Activated CD4-positive, alpha-beta T cell treated with anti-CD3 and anti-CD28 coated beads, Interleukin-2, amount 50 U/mL, for 48 hours (primary cell): ENCODE measurements around the gene NYAP2.

Experiments
- DNase-seq, 2 experiments: peaks; one replicate each; pipeline ENCODE4 v3.0.0-alpha.2; 2020

NYAP2 gene

GRCh38 chr2:225636558-225636957 lies 237.0 kb downstream of the NYAP2 start:
- DNase-seq = no peak

- no peak for DNase-seq
These were observed 237.7 kb downstream of the NYAP2 start for GRCh38 chr2:225637259-225637658.

GRCh38 chr2:225640550-225640949 lies 241.0 kb downstream of the NYAP2 start:
- no peak for DNase-seq

- DNase-seq = no peak
These were observed 249.8 kb downstream of the NYAP2 start for GRCh38 chr2:225649274-225649673.

GRCh38 chr2:225650041-225650440 lies 250.5 kb downstream of the NYAP2 start:
- no peak for DNase-seq

DNA sequence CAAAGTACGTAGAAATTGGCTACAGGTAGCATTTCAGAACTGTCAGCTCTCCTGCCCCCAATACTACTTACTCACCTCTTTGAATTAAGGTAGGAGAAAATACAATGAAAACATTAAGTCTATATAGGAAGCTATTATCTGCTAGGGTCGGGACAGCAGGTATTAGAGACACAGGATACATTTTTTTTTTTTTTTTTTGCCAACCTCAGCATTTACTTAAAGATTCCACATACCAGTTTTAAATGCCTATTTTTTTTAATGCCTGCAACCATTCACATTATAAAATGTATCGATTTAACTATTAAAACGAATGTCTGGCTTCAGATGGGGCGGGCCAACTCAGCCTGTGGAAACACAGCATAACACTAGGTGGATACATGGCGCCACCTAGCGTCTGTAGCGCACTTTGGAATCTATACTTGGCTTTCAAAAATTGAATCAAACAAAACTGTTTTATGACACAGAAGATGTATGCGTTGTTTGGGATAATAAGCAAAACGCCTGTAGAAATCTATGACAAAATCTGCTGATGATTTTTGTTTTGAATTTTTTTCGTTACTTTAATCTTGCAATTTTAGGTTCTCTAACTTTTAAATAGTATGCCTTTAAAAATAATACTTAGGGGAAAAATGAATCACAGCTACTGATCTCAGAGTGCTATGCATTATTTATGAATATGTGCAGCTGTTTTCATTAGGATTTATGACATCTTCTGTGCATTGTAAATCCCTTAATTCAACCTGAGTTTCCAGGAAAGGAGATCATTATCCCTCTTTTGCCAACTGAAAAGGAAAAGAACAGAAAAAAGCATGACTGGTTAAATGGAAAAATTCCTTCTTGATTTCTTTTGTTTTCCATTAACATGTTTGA lies 261.0 kb downstream of the NYAP2 start:
- peak; percentile 84 for DNase-seq

DNA sequence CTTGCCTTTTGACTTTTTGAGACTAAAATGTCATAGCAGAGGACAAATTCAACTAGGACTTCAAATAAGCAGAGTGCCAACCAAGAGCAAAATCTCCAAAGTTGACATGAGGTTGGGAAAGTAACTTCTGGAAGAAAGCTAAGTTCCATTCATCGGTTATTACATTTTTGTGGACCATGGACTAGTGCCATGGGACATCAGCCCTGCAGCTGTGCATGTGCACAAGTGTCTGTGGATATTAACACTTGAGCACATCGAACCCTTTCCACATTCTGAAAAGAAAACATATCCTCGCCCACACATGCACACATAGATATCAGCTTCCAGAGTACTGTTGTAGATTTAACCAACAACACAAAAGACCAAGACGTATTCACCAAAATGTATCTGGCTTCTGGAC lies 262.6 kb downstream of the NYAP2 start:
- no peak for DNase-seq

- DNase-seq = no peak
These were observed 267.9 kb downstream of the NYAP2 start for GRCh38 chr2:225667445-225667844.

GRCh38 chr2:225668606-225669266 lies 269.2 kb downstream of the NYAP2 start:
- DNase-seq = no peak

GRCh38 chr2:225670111-225670974 lies 270.8 kb downstream of the NYAP2 start:
- DNase-seq = no peak

DNA sequence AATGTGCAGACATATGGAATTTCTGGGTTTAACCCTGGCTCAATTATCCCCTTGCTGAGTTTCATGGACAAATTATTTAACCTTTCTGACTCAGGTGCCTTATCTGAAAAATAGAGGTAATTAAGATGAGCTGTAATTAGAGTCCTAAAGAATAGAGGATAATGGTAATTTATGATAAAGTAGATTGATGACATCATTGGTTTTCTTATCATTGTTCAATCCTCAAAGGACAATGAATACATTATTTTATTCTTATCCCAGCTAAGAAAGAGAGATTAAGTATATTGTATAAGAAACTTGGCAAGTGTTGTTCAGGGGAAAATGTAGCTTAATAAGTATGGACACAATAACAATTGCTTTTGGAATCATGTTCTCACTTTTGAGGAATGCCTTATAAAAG lies 279.3 kb downstream of the NYAP2 start:
- DNase-seq = no peak

- no peak for DNase-seq
These were observed 283.7 kb downstream of the NYAP2 start for GRCh38 chr2:225683258-225683657.

DNA sequence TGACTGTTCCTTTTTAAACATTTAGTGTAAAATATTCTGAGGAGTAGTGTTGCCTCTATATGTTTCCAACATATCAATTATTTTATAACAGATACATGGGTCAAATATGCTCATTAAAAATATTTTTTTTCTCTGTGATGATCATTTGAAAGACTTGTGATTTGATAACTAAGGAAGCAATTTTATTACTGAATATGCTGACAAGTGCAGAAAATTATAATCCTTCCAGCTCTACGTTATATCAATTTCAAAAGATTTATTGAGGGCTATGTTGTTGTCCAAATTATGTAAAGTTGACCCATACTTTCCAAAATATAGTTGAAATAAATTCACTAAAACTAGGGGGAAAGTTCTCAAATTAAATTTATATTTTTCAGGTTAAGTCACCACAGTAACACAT lies 290.6 kb downstream of the NYAP2 start:
- DNase-seq = no peak

DNA sequence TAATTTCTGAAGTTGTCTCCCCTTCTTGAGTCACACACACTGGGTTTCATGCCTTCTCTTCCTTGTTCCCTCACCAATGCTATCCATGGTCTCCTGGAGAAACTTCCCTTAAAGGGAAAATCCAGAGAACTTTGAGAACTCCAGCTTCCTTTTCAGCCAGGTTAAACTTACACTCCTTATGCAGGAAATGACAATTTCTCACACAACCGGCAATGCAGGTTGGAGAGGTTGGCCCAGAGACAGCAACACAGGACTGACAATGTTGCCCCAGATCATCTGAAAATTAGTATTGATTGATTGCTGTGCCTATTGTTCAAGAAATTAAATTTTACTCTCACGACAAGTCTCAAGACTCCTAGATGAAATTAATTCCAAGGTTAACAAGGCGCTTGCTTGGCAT lies 292.2 kb downstream of the NYAP2 start:
- DNase-seq = no peak

- no peak for DNase-seq
These were observed 293.7 kb downstream of the NYAP2 start for GRCh38 chr2:225693259-225693658.

DNA sequence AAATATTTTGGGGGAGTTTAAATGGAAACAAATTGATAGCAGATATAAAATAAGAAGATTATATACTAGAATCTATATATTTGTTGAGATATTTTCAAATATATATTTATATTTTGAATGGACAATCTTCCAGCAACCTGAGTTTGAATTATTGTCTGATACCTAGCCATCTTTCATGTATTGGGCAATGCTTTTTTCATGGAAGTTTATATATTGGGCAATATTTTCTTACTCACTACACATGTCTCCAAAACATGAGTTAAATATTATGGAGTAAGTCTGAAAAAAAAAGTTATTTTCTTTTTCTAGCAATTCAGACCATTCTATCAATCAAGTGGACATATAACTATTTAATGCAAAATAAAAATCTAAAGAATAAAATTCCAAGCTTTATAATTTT lies 295.2 kb downstream of the NYAP2 start:
- no peak for DNase-seq

DNA sequence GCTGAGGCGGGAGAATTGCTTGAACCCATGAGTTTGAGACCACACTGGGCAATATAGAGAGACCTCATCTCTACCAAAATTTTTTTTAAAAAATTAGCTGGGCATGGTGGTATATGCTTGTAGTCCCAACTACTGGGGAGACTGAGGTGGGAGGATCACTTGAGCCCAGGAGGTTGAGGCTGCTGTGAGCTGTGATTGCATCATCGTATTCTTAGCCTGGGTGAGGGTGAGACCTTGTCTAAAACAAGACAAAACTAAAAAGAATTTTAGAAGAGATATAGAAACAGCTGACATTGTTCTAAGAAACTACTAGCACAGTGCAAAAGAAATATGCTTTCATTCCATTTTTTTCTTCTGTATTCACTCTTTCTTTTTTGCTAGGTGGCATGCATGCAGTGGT lies 298.4 kb downstream of the NYAP2 start:
- DNase-seq = no peak
